Measurements from ENCODE around the gene TIMP1. TPM values are rescaled to one million over a fixed set of nuclear protein-coding genes. Genes with fewer than 3 reads are reported as not detected.

TIMP1 gene
- total and polyA plus RNA-seq, 2 donors (not counting 1 experiment from before 2014, with no cell fraction given) = 8.8 to 12.8 TPM

DNA sequence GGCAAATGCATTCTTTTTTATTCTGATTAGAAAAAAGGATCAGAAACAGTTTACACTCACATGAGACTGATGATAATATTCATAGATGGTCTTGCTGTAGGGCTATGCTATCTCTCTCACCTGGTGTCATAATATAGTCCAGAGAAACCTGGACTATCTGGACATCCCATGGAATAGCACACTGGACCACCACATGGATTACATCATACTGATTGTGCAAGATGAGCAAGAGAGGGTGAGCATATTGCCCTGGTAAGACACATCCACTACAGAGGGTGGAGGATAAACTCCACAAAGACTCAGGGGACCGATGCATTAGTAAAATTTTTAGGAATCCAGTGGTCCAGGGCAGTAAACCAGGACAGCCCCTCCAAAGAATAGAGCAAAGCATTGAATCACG lies 29.3 kb downstream of the TIMP1 start:
- Mint-ChIP-seq H3K27me3 (peaks cover 8% of the 10 kb centered on the region), H3K4me1 (no peaks in the 10 kb centered on the region), H3K4me3 (no peak overlapping the region), H3K9me3 (ENCODE audit: insufficient read depth) (no peaks in the 10 kb centered on the region), H3K27ac (no peak overlapping the region)
- no CpG with 5 or more reads among the region's 2 CpGs for WGBS (ENCODE audit: insufficient coverage)
- Histone ChIP-seq H3K4me2 (replicated peaks; ENCODE audit: low read depth, low read length, poor library complexity, severe bottlenecking) (no peak overlapping the region), H3K9ac (ENCODE audit: low read length) (no peak overlapping the region), H4K20me1 (ENCODE audit: control insufficient read depth, insufficient read depth, low read length, poor library complexity, severe bottlenecking) (no peaks in the 10 kb centered on the region), H3K27me3 (replicated peaks in 1 of 4; ENCODE audit: control extremely low read depth in 1 of 4, control insufficient read depth in 3 of 4, insufficient read depth in 4 of 4, low read length in 3 of 4) (no peaks in the 10 kb centered on the region), H3K4me3 (ENCODE audit: control extremely low read depth in 1 of 5, extremely low read depth in 1 of 5, insufficient read depth in 1 of 5, low read depth in 2 of 5, low read length in 4 of 5) (no peak overlapping the region), H2AFZ (ENCODE audit: insufficient read depth, low read depth, low read length, poor library complexity, severe bottlenecking) (no peak overlapping the region), H3K79me2 (ENCODE audit: control insufficient read depth, insufficient read depth, low read length) (no peaks in the 10 kb centered on the region), H3K4me1 (ENCODE audit: control insufficient read depth in 2 of 2, insufficient read depth in 2 of 2, low read length in 2 of 2) (no peaks in the 10 kb centered on the region), H3K9me3 (ENCODE audit: control extremely low read depth in 1 of 3, control insufficient read depth in 2 of 3, insufficient read depth in 1 of 3, low read length in 2 of 3) (no peaks in the 10 kb centered on the region), H3K27ac (ENCODE audit: low read length in 2 of 2) (no peak overlapping the region), H3K36me3 (replicated peaks in 1 of 2; ENCODE audit: control extremely low read depth in 1 of 2, control insufficient read depth in 1 of 2, extremely low read depth in 1 of 2, insufficient read depth in 2 of 2, low read length in 1 of 2) (no peaks in the 10 kb centered on the region)
- intact Hi-C loops (cut with micrococcal nuclease) = no loop called here
- ChIA-PET POLR2A (no interaction called here), CTCF (no interaction called here)
- no peak for ATAC-seq (ENCODE audit: low read depth)
- no peak for DNase-seq
- TF ChIP-seq, protein P1, sequence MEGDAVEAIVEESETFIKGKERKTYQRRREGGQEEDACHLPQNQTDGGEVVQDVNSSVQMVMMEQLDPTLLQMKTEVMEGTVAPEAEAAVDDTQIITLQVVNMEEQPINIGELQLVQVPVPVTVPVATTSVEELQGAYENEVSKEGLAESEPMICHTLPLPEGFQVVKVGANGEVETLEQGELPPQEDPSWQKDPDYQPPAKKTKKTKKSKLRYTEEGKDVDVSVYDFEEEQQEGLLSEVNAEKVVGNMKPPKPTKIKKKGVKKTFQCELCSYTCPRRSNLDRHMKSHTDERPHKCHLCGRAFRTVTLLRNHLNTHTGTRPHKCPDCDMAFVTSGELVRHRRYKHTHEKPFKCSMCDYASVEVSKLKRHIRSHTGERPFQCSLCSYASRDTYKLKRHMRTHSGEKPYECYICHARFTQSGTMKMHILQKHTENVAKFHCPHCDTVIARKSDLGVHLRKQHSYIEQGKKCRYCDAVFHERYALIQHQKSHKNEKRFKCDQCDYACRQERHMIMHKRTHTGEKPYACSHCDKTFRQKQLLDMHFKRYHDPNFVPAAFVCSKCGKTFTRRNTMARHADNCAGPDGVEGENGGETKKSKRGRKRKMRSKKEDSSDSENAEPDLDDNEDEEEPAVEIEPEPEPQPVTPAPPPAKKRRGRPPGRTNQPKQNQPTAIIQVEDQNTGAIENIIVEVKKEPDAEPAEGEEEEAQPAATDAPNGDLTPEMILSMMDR (IDR thresholded peaks at IDR 0.05) = no peak
- no peak for TF ChIP-seq EZH2 (IDR thresholded peaks at IDR 0.05; ENCODE audit: borderline replicate concordance, insufficient read depth, low read depth, low read length, poor library complexity, severe bottlenecking)

DNA sequence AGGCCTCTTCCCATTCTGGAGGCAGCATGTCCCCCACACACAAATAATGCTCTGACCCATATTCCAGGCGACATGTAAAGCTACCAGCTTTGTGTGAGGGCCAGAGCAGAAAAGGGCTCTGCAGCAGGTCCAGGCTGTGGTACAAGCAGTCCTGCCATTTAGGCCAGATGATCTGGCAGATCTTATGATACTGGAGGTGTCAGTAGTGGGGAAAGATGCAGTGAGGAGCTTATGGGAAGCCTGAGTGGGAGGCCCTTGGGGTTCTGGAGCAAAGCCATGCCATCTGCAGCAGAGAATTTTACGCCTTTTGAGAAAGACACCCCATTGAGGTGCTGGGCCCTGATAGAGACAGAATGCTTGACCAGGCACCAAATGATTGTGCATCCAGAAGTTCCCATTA lies 29.7 kb downstream of the TIMP1 start:
- ATAC-seq (ENCODE audit: low read depth) (no peak), DNase-seq (no peak)
- ChIA-PET POLR2A (no interaction called here), CTCF (no interaction called here)
- intact Hi-C loops (cut with micrococcal nuclease) = no loop called here
- no peak overlapping the region for H3K9ac ChIP-seq (ENCODE audit: low read length)
- H3K36me3 ChIP-seq (replicated peaks in 1 of 2; ENCODE audit: control extremely low read depth in 1 of 2, control insufficient read depth in 1 of 2, extremely low read depth in 1 of 2, insufficient read depth in 2 of 2, low read length in 1 of 2) = no peaks in the 10 kb centered on the region
- H3K27ac ChIP-seq (ENCODE audit: low read length in 2 of 2) = no peak overlapping the region
- Mint-ChIP-seq H3K27ac (no peak overlapping the region), H3K9me3 (ENCODE audit: insufficient read depth) (no peaks in the 10 kb centered on the region), H3K4me1 (no peaks in the 10 kb centered on the region), H3K27me3 (peaks cover 11% of the 10 kb centered on the region), H3K4me3 (no peak overlapping the region)
- no peaks in the 10 kb centered on the region for H4K20me1 ChIP-seq (ENCODE audit: control insufficient read depth, insufficient read depth, low read length, poor library complexity, severe bottlenecking)
- 100% methylated on average over 1 of the region's 2 CpGs for WGBS (ENCODE audit: insufficient coverage)
- H2AFZ ChIP-seq (ENCODE audit: insufficient read depth, low read depth, low read length, poor library complexity, severe bottlenecking) = no peak overlapping the region
- H3K9me3 ChIP-seq (ENCODE audit: control extremely low read depth in 1 of 3, control insufficient read depth in 2 of 3, insufficient read depth in 1 of 3, low read length in 2 of 3) = no peaks in the 10 kb centered on the region
- TF ChIP-seq, protein P1 (IDR thresholded peaks at IDR 0.05) = no peak
- TF ChIP-seq EZH2 (IDR thresholded peaks at IDR 0.05; ENCODE audit: borderline replicate concordance, insufficient read depth, low read depth, low read length, poor library complexity, severe bottlenecking) = no peak
- H3K4me1 ChIP-seq (ENCODE audit: control insufficient read depth in 2 of 2, insufficient read depth in 2 of 2, low read length in 2 of 2) = no peaks in the 10 kb centered on the region
- no peak overlapping the region for H3K4me3 ChIP-seq (ENCODE audit: control extremely low read depth in 1 of 5, extremely low read depth in 1 of 5, insufficient read depth in 1 of 5, low read depth in 2 of 5, low read length in 4 of 5)
- no peaks in the 10 kb centered on the region for H3K79me2 ChIP-seq (ENCODE audit: control insufficient read depth, insufficient read depth, low read length)
- no peaks in the 10 kb centered on the region for H3K27me3 ChIP-seq (replicated peaks in 1 of 4; ENCODE audit: control extremely low read depth in 1 of 4, control insufficient read depth in 3 of 4, insufficient read depth in 4 of 4, low read length in 3 of 4)
- no peak overlapping the region for H3K4me2 ChIP-seq (replicated peaks; ENCODE audit: low read depth, low read length, poor library complexity, severe bottlenecking)
